Tibial artery (tissue), 4 donors: ENCODE results near the gene CPLX3.

Experiments used
- DNase-seq, 2 donors: peaks; one replicate each; pipeline ENCODE4 v3.0.0-alpha.2; 2019
- H3K27ac ChIP-seq, 2 donors: fragments of 200-600 bp; sonication (generic) in 1 of 2; 1 replicate in 1 of 2; 2 replicates in 1 of 2; pipeline ENCODE4 v1.5.1; 2018 to 2019; ENCODE audit warnings: mild to moderate bottlenecking in 1 of 2
- H3K27me3 ChIP-seq, 2 donors: fragments of 200-600 bp; sonication (generic) in 1 of 2; one replicate each; pipeline versions ENCODE4 v1.5.1 to v1.6.0; 2016 to 2019
- H3K36me3 ChIP-seq, 3 donors: fragments of 200-600 bp; sonication (generic) in 2 of 3; one replicate each; pipeline ENCODE4 v1.5.1; 2016 to 2019; ENCODE audit warnings: mild to moderate bottlenecking in 2 of 3
- H3K4me1 ChIP-seq, 4 donors: fragments of 200-600 bp; sonication (generic) in 2 of 4; 1 replicate in 3 of 4; 2 replicates in 1 of 4; pipeline ENCODE4 v1.5.1; 2016 to 2019
- H3K4me3 ChIP-seq, 2 donors: fragments of 200-600 bp; sonication (generic) in 1 of 2; 1 replicate in 1 of 2; 2 replicates in 1 of 2; pipeline ENCODE4 v1.5.1; 2018 to 2019; ENCODE audit warnings: mild to moderate bottlenecking in 2 of 2
- H3K9me3 ChIP-seq, 3 donors: fragments of 200-600 bp; sonication (generic) in 1 of 3; one replicate each; pipeline ENCODE4 v1.5.1; 2016 to 2019
- CTCF ChIP-seq, 2 experiments: fragments of 200-600 bp in 1 of 2; fragments of 450-650 bp in 1 of 2; IDR thresholded peaks; one replicate each; pipeline ENCODE4 v1.5.1; 2017 to 2019; ENCODE audit warnings: antibody characterized with exemption in 2 of 2, mild to moderate bottlenecking in 1 of 2, moderate library complexity in 1 of 2
- intact Hi-C: fragments of 100-400 bp; cut with DNase I; formaldehyde crosslinking; loops from one replicate; pipeline ENCODE4 v1.15.0; 2023; ENCODE audit warnings: low total_unique reads

Gene CPLX3

GRCh38 chr15:74799255-74799855, 27.1 kb upstream of the CPLX3 start:
- no peaks in the 10 kb centered on the region for H3K27me3 ChIP-seq
- peaks cover 0 to 15% (median 0%) of the 10 kb centered on the region in 4 donors for H3K4me1 ChIP-seq
- no peak for DNase-seq
- no peak overlapping the region for H3K27ac ChIP-seq
- TF ChIP-seq CTCF (IDR thresholded peaks at IDR 0.05) = no peak
- no peaks in the 10 kb centered on the region for H3K9me3 ChIP-seq
- H3K36me3 ChIP-seq = peaks cover 15 to 63% (median 43%) of the 10 kb centered on the region in 3 donors
- intact Hi-C loops = no loop called here
- H3K4me3 ChIP-seq = no peak overlapping the region

GRCh38 chr15:74799856-74800558, 26.4 kb upstream of the CPLX3 start:
- Histone ChIP-seq H3K4me1 (peaks cover 0 to 15% (median 0%) of the 10 kb centered on the region in 4 donors), H3K27ac (no peak overlapping the region), H3K27me3 (no peaks in the 10 kb centered on the region), H3K36me3 (peaks cover 15 to 62% (median 43%) of the 10 kb centered on the region in 3 donors), H3K4me3 (no peak overlapping the region), H3K9me3 (no peaks in the 10 kb centered on the region)
- peak in 1 of 2 donors; percentile 68 for DNase-seq
- intact Hi-C loops = no loop called here
- peak; percentile 91 to 95 for TF ChIP-seq CTCF (IDR thresholded peaks at IDR 0.05)

- Histone ChIP-seq H3K4me1 (peaks cover 0 to 15% (median 0%) of the 10 kb centered on the region in 4 donors), H3K4me3 (no peak overlapping the region), H3K36me3 (peaks cover 15 to 56% (median 43%) of the 10 kb centered on the region in 3 donors), H3K27me3 (no peaks in the 10 kb centered on the region), H3K27ac (no peak overlapping the region), H3K9me3 (no peaks in the 10 kb centered on the region)
- TF ChIP-seq CTCF (IDR thresholded peaks at IDR 0.05) = no peak
- intact Hi-C loops = no loop called here
- no peak for DNase-seq
Measured at GRCh38 chr15:74800559-74801094, 25.8 kb upstream of the CPLX3 start.

GRCh38 chr15:74801311-74801997, 25.0 kb upstream of the CPLX3 start:
- no peaks in the 10 kb centered on the region for H3K9me3 ChIP-seq
- TF ChIP-seq CTCF (IDR thresholded peaks at IDR 0.05) = no peak
- intact Hi-C loops = no loop called here
- peaks cover 0 to 15% (median 0%) of the 10 kb centered on the region in 4 donors for H3K4me1 ChIP-seq
- H3K36me3 ChIP-seq = peaks cover 15 to 56% (median 43%) of the 10 kb centered on the region in 3 donors
- no peak overlapping the region for H3K27ac ChIP-seq
- H3K27me3 ChIP-seq = no peaks in the 10 kb centered on the region
- H3K4me3 ChIP-seq = no peak overlapping the region
- DNase-seq = no peak

GRCh38 chr15:74802290-74802689, 24.1 kb upstream of the CPLX3 start:
- Histone ChIP-seq H3K4me3 (no peak overlapping the region), H3K4me1 (peaks cover 0 to 15% (median 0%) of the 10 kb centered on the region in 4 donors), H3K27ac (no peak overlapping the region), H3K36me3 (peaks cover 15 to 56% (median 43%) of the 10 kb centered on the region in 3 donors), H3K27me3 (no peaks in the 10 kb centered on the region), H3K9me3 (no peaks in the 10 kb centered on the region)
- TF ChIP-seq CTCF (IDR thresholded peaks at IDR 0.05) = no peak
- intact Hi-C loops = no loop called here
- no peak for DNase-seq
